Esophagus muscularis mucosa (tissue), 4 donors: ENCODE measurements around the gene SPTSSA.

Experiments used
- CTCF ChIP-seq, 3 experiments: fragments of 200-600 bp in 2 of 3; fragments of 450-650 bp in 1 of 3; sonication (generic) in 2 of 3; IDR thresholded peaks; one replicate each; pipeline ENCODE4 v1.5.1; 2017 to 2019; ENCODE audit warnings: antibody characterized with exemption in 3 of 3, mild to moderate bottlenecking in 2 of 3, moderate library complexity in 1 of 3
- EP300 ChIP-seq: sonication (generic); formaldehyde crosslinking; IDR thresholded peaks from one replicate; pipeline ENCODE4 v1.6.1; 2017; ENCODE audit warnings: antibody characterized with exemption
- POLR2A ChIP-seq: fragments of 450-650 bp; IDR thresholded peaks from one replicate; pipeline ENCODE4 v1.6.1; 2017; ENCODE audit warnings: antibody characterized with exemption, moderate library complexity, mild to moderate bottlenecking, low read depth
- POLR2AphosphoS5 ChIP-seq, 2 donors: sonication (generic); formaldehyde crosslinking; IDR thresholded peaks; one replicate each; pipeline ENCODE4 v1.6.1; 2017; ENCODE audit warnings: antibody characterized with exemption in 2 of 2

- TF ChIP-seq CTCF (IDR thresholded peaks at IDR 0.05) (no peak), POLR2A (no peak), POLR2AphosphoS5 (IDR thresholded peaks at IDR 0.05) (no peak), EP300 (no peak)
Observed at GRCh38 chr14:34501004-34501580, 39.1 kb upstream of the SPTSSA start.
